OCI-LY7 (cell line): ENCODE results near the gene PDPN. TPM values are rescaled to one million over a fixed set of nuclear protein-coding genes. Genes with fewer than 3 reads are reported as not detected.

ENCODE experiments used
- BruUV-seq: library from RNA; stranded (reverse); fragments of 400-500 nt; replicated peaks from 2 replicates; lab custom pipeline; 2021; lab: Mats Ljungman, UMichigan
- CTCF ChIA-PET: fragments of 300-600 bp; sonication (Branson Sonifier 250); formaldehyde crosslinking; loops from one replicate; lab custom pipeline; 2022; ENCODE audit warnings: antibody characterized with exemption; ENCODE audit not compliant: unreplicated experiment; lab: Charles Lee
- POLR2A ChIA-PET: fragments of 300-600 bp; sonication (Branson Sonifier 250); formaldehyde crosslinking; loops from one replicate; lab custom pipeline; 2022; ENCODE audit warnings: antibody characterized with exemption; lab: Charles Lee
- DNase-seq: peaks from one replicate; pipeline ENCODE4 v3.0.0-alpha.2; 2015; ENCODE audit warnings: low spot score
- H2AFZ ChIP-seq: fragments of 200-600 bp; sonication (generic), shearing (Covaris generic); 2 replicates; pipeline ENCODE4 v1.6.1; 2014; ENCODE audit warnings: mild to moderate bottlenecking, antibody characterized with exemption, low read length, moderate library complexity
- H3K27ac ChIP-seq: fragments of 200-600 bp; sonication (generic); 2 replicates; pipeline ENCODE4 v1.5.1; 2014; ENCODE audit warnings: mixed run types, low read depth, mild to moderate bottlenecking, moderate library complexity, low read length, inconsistent platforms; ENCODE audit not compliant: poor library complexity, severe bottlenecking
- H3K36me3 ChIP-seq: fragments of 200-600 bp; sonication (generic); 2 replicates; pipeline ENCODE4 v1.6.1; 2014; ENCODE audit warnings: mild to moderate bottlenecking, antibody characterized with exemption, low read length, moderate library complexity, mixed read lengths; ENCODE audit not compliant: insufficient read depth
- H3K4me1 ChIP-seq: fragments of 200-600 bp; sonication (generic); 2 replicates; pipeline ENCODE4 v1.5.1; 2014; ENCODE audit warnings: mild to moderate bottlenecking, low read length; ENCODE audit not compliant: insufficient read depth, poor library complexity, severe bottlenecking
- H3K4me2 ChIP-seq: fragments of 200-600 bp; sonication (generic); 2 replicates; pipeline ENCODE4 v1.6.1; 2014; ENCODE audit warnings: mild to moderate bottlenecking, low read length
- H3K4me3 ChIP-seq: fragments of 200-600 bp; sonication (generic); 2 replicates; pipeline ENCODE4 v1.5.1; 2014; ENCODE audit warnings: mild to moderate bottlenecking, low read depth, low read length; ENCODE audit not compliant: poor library complexity, severe bottlenecking
- H3K79me2 ChIP-seq: fragments of 200-600 bp; sonication (generic); 2 replicates; pipeline ENCODE4 v1.6.1; 2016; ENCODE audit warnings: low read depth, mild to moderate bottlenecking, low read length, moderate library complexity, mixed read lengths; ENCODE audit not compliant: insufficient read depth
- H3K9me2 ChIP-seq: fragments of 200-600 bp; sonication (generic); 2 replicates; pipeline ENCODE4 v1.6.1; 2016; ENCODE audit warnings: mild to moderate bottlenecking, low read length, mixed read lengths; ENCODE audit not compliant: insufficient read depth
- H3K9me3 ChIP-seq: fragments of 200-600 bp; sonication (generic); 2 replicates; pipeline ENCODE4 v1.6.1; 2014; ENCODE audit warnings: mild to moderate bottlenecking, mixed run types, low read length, mixed read lengths
- H4K20me1 ChIP-seq: fragments of 200-600 bp; sonication (generic); 2 replicates; pipeline ENCODE4 v1.6.1; 2014; ENCODE audit warnings: mild to moderate bottlenecking, antibody characterized with exemption, low read length, moderate library complexity, mixed read lengths; ENCODE audit not compliant: insufficient read depth
- CTCF ChIP-seq: fragments of 200-600 bp; sonication (generic); conservative IDR thresholded peaks from 2 replicates; pipeline ENCODE4 v1.5.1; 2014; ENCODE audit warnings: mild to moderate bottlenecking, antibody characterized with exemption, low read length, moderate library complexity, mixed read lengths
- EZH2phosphoT487 ChIP-seq: fragments of 200-600 bp; sonication (generic); IDR thresholded peaks from 2 replicates; pipeline ENCODE4 v1.6.1; 2018; ENCODE audit warnings: low read depth, borderline replicate concordance, mild to moderate bottlenecking, mixed run types, antibody characterized with exemption, low read length, moderate library complexity, mixed read lengths
- intact Hi-C: fragments of 100-400 bp; cut with micrococcal nuclease; formaldehyde crosslinking; loops from one replicate; pipeline ENCODE4 v1.10.0; 2022; ENCODE audit not compliant: unreplicated experiment
- total RNA-seq, 2 experiments: library from RNA; depleted of rRNA in 1 of 2; stranded (reverse); fragments of >200 nt in 1 of 2; shearing (Covaris generic) in 1 of 2; gene quantifications; 2 replicates each; pipeline ENCODE4 v1.2.3, GENCODE V29; 2014 to 2022

PDPN gene
- total RNA-seq, 2 experiments from 2014 or later: not detected

- H3K36me3 ChIP-seq: no peaks in the 10 kb centered on the region
- intact Hi-C loops: no loop called here
- no peaks in the 10 kb centered on the region for H3K9me2 ChIP-seq
- ChIA-PET CTCF (no interaction called here), POLR2A (no interaction called here)
- no peaks in the 10 kb centered on the region for H3K9me3 ChIP-seq
- no peak overlapping the region for H2AFZ ChIP-seq
- no peaks in the 10 kb centered on the region for H4K20me1 ChIP-seq
- H3K4me1 ChIP-seq: no peaks in the 10 kb centered on the region
- no peak for DNase-seq
- no peak overlapping the region for H3K4me2 ChIP-seq
- TF ChIP-seq EZH2phosphoT487 (no peak), CTCF (no peak)
- no peak overlapping the region for H3K27ac ChIP-seq
- H3K79me2 ChIP-seq: no peaks in the 10 kb centered on the region
- no TSS peak for BruUV-seq
- no peak overlapping the region for H3K4me3 ChIP-seq
These were observed 44.6 kb downstream of the PDPN start for GRCh38 chr1:13628218-13628617.

GRCh38 chr1:13628711-13629110 is 45.1 kb downstream of the PDPN start:
- H3K4me3 ChIP-seq: no peak overlapping the region
- intact Hi-C loops: no loop called here
- H3K9me3 ChIP-seq: no peaks in the 10 kb centered on the region
- no peaks in the 10 kb centered on the region for H3K36me3 ChIP-seq
- no peak for DNase-seq
- no peaks in the 10 kb centered on the region for H3K9me2 ChIP-seq
- no peak overlapping the region for H3K27ac ChIP-seq
- no peaks in the 10 kb centered on the region for H3K4me1 ChIP-seq
- no TSS peak for BruUV-seq
- H3K79me2 ChIP-seq: no peaks in the 10 kb centered on the region
- CTCF ChIA-PET: no interaction called here
- H2AFZ ChIP-seq: no peak overlapping the region
- no peaks in the 10 kb centered on the region for H4K20me1 ChIP-seq
- TF ChIP-seq CTCF: no peak
- no peak for TF ChIP-seq EZH2phosphoT487
- POLR2A ChIA-PET: no interaction called here
- no peak overlapping the region for H3K4me2 ChIP-seq

- Histone ChIP-seq H3K9me3 (peaks cover 13% of the 10 kb centered on the region; the same call in 1 of the 2 replicates), H3K4me3 (peak overlapping the region; percentile 21), H3K27ac (peak overlapping the region; percentile 37), H2AFZ (peak overlapping the region; percentile 94; the same call in 1 of the 2 replicates), H3K9me2 (no peaks in the 10 kb centered on the region), H4K20me1 (no peaks in the 10 kb centered on the region), H3K4me2 (peak overlapping the region; percentile 53), H3K4me1 (peaks cover 26% of the 10 kb centered on the region), H3K79me2 (no peaks in the 10 kb centered on the region), H3K36me3 (no peaks in the 10 kb centered on the region)
- CTCF ChIA-PET: no interaction called here
- BruUV-seq: no TSS peak
- TF ChIP-seq EZH2phosphoT487 (no peak), CTCF (no peak)
- intact Hi-C loops: no loop called here
- peak; percentile 70 for DNase-seq
- POLR2A ChIA-PET: no interaction called here
These were observed 58.8 kb downstream of the PDPN start for GRCh38 chr1:13642306-13643004.
